Ovary (tissue), 9 donors: ENCODE measurements around the gene PARN. TPM values are rescaled to one million over a fixed set of nuclear protein-coding genes. Genes with fewer than 3 reads are reported as not detected.

Experiments used
- DNase-seq, 5 donors: peaks; one replicate each; pipeline ENCODE4 v3.0.0-alpha.2; 2019 to 2020
- H3K27ac ChIP-seq, 2 donors: fragments of 200-600 bp; one replicate each; pipeline versions ENCODE4 v1.5.1 to v1.8.0; 2019 to 2022
- H3K27me3 ChIP-seq: fragments of 200-600 bp; one replicate; pipeline ENCODE4 v1.8.0; 2022
- H3K36me3 ChIP-seq: fragments of 200-600 bp; sonication (generic); one replicate; pipeline ENCODE4 v1.5.1; 2019
- H3K4me1 ChIP-seq: one replicate; pipeline ENCODE4 v1.8.1; 2013; ENCODE audit warnings: mild to moderate bottlenecking, moderate library complexity; ENCODE audit not compliant: insufficient read depth
- H3K4me3 ChIP-seq: fragments of 200-600 bp; sonication (generic); one replicate; pipeline ENCODE4 v1.5.1; 2017
- H3K9me3 ChIP-seq, 2 donors: fragments of 200-600 bp in 1 of 2; sonication (generic) in 1 of 2; one replicate each; pipeline versions ENCODE4 v1.5.1 to v1.8.1; 2013 to 2019; ENCODE audit warnings: mild to moderate bottlenecking in 1 of 2, moderate library complexity in 1 of 2
- EP300 ChIP-seq: sonication (generic); formaldehyde crosslinking; IDR thresholded peaks from one replicate; pipeline ENCODE4 v1.6.1; 2017; ENCODE audit warnings: antibody characterized with exemption
- POLR2A ChIP-seq: fragments of 450-650 bp; IDR thresholded peaks from one replicate; pipeline ENCODE4 v1.6.1; 2017; ENCODE audit warnings: antibody characterized with exemption, mild to moderate bottlenecking, moderate library complexity
- WGBS, 3 donors: extraction: QIAGEN DNeasy Blood & Tissue Kit in 1 of 3; methylation state at CpG; one replicate each; pipeline versions ENCODE4 v1.1.5 to v1.1.7; 2013 to 2017; 5-methylcytosine and 5-hydroxymethylcytosine counted together
- intact Hi-C, 4 donors: fragments of 100-400 bp; cut with DNase I; formaldehyde crosslinking; loops; one replicate each; pipeline versions ENCODE4 v1.11.0 to v1.15.1; 2022 to 2023
- polyA plus RNA-seq, 2 donors: library from polyadenylated mRNA; stranded (reverse); fragments of 200-250 nt in 1 of 2; fragments of 350-450 nt in 1 of 2; fragmentation: Illumina TruSeq in 1 of 2; extraction: RNeasy Lipid Tissue Mini Kit (QIAGEN cat#74804) in 1 of 2; gene quantifications; one replicate each; pipeline ENCODE4 v1.2.3, GENCODE V29; 2013 to 2014
- small RNA-seq: library from RNA; depleted of rRNA; stranded (forward); fragments of <200 nt; gene quantifications from one replicate; pipeline ENCODE3, GENCODE V24; 2016
- total RNA-seq, 7 donors: library from RNA; depleted of rRNA in 2 of 7; stranded (reverse); fragments of >200 nt in 2 of 7; fragmentation: NEBNext Ultra II Directional in 3 of 7; extraction: Animal tissue kit (Norgen Biotek cat#: 25700) in 3 of 7; gene quantifications; one replicate each; pipeline versions ENCODE4 v1.1.0 to v1.2.4, GENCODE V29; 2016 to 2023
- TF ChIP-seq, protein P1 (sequence below), 3 donors: fragments of 450-650 bp in 2 of 3; fragments of 200-600 bp in 1 of 3; IDR thresholded peaks; one replicate each; pipeline versions ENCODE4 v1.5.1 to v1.8.0; 2016 to 2022; ENCODE audit warnings: antibody characterized with exemption in 3 of 3, mild to moderate bottlenecking in 1 of 3
- donor health status: DM: no; HTN: no; CAD: no; lungs with moderate emphysema.
- donor health status: DM: no; HTN: no; CAD: no.
- donor health status: Bipolar disorder and iron deficiency.
- donor health status: DM: yes; HTN: yes; CAD: no.
- donor health status: DM: no; HTN: no; CAD: no.
- donor health status: DM: yes; HTN: yes; CAD: no.

The PARN gene
- total and polyA plus RNA-seq, 9 donors: 19.5 to 42.0 (median 29.0) TPM

DNA sequence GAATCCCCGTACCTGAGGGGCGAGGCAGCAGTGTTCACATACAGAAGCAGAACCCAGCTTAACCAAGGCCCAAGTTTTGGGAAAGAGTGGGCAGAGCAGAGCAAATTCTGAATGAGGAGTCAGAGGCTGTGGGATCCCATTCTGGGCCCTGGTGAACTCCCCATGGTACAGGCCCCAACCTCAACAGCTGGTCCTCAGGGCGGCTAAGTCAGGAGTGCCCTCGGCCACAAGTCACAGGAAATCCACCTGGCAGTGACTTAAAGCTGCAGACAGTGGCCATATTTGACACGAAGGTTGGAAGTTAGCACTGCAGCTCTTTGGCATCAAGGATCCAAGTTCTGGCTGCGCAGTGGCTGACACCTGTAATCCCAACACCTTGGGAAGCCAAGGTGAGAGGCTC lies 237.1 kb downstream of the PARN start:
- H3K9me3 ChIP-seq: no peaks in the 10 kb centered on the region
- H3K4me3 ChIP-seq: no peak overlapping the region
- no peaks in the 10 kb centered on the region for H3K4me1 ChIP-seq
- H3K36me3 ChIP-seq: no peaks in the 10 kb centered on the region
- TF ChIP-seq, protein P1, sequence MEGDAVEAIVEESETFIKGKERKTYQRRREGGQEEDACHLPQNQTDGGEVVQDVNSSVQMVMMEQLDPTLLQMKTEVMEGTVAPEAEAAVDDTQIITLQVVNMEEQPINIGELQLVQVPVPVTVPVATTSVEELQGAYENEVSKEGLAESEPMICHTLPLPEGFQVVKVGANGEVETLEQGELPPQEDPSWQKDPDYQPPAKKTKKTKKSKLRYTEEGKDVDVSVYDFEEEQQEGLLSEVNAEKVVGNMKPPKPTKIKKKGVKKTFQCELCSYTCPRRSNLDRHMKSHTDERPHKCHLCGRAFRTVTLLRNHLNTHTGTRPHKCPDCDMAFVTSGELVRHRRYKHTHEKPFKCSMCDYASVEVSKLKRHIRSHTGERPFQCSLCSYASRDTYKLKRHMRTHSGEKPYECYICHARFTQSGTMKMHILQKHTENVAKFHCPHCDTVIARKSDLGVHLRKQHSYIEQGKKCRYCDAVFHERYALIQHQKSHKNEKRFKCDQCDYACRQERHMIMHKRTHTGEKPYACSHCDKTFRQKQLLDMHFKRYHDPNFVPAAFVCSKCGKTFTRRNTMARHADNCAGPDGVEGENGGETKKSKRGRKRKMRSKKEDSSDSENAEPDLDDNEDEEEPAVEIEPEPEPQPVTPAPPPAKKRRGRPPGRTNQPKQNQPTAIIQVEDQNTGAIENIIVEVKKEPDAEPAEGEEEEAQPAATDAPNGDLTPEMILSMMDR (IDR thresholded peaks at IDR 0.05): no peak
- TF ChIP-seq POLR2A (no peak), EP300 (no peak)
- DNase-seq: no peak
- H3K27me3 ChIP-seq: no peaks in the 10 kb centered on the region
- 89 to 92% (median 91%) methylated on average over 6 of the region's 6 CpGs for WGBS, 3 donors
- intact Hi-C loops: no loop called here
- no peak overlapping the region for H3K27ac ChIP-seq

DNA sequence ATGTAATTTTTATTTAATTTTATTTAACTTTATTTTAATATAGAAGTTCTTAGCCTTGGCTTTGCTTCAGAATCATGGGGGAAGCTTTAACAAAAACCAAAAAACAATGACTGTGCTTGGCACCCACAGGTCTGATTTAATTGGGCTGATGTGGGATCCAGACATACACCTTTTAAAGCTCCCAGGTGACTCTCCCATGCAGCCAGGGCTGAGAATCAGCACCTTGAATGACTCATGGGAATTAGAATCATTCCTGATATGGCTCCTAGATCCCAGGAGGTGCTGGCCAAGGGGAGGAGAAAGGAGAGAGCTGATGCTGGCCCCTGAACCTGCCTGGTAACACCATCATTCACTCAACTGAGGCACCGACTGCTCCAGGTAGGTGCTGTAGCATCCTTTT lies 240.7 kb downstream of the PARN start:
- no peaks in the 10 kb centered on the region for H3K36me3 ChIP-seq
- H3K27me3 ChIP-seq: no peaks in the 10 kb centered on the region
- H3K4me3 ChIP-seq: no peak overlapping the region
- H3K9me3 ChIP-seq: no peaks in the 10 kb centered on the region
- TF ChIP-seq POLR2A (no peak), EP300 (no peak)
- H3K4me1 ChIP-seq: no peaks in the 10 kb centered on the region
- 83 to 90% (median 88%) methylated on average over 1 of the region's 1 CpG for WGBS, 3 donors
- H3K27ac ChIP-seq: no peak overlapping the region
- DNase-seq: no peak
- intact Hi-C loops: no loop called here

DNA sequence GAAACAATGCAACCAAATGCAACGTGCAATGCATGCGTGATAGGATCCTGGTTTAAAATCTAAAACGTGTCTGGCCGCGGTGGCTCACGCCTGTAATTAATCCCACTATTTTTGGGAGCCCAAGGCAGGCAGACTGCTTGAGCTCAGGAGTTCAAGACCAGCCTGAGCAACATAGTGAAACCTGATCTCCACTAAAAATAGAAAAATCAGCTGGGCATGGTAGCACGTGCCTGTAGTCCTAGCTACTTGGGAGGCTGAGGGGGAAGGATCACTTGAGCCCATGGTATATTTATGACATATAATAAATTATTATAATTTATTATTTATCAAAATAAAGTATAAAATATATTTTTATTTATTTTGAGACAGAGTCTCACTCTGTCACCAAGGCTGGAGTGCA lies 241.8 kb downstream of the PARN start:
- 75 to 77% (median 76%) methylated on average over 7 of the region's 7 CpGs for WGBS, 3 donors

DNA sequence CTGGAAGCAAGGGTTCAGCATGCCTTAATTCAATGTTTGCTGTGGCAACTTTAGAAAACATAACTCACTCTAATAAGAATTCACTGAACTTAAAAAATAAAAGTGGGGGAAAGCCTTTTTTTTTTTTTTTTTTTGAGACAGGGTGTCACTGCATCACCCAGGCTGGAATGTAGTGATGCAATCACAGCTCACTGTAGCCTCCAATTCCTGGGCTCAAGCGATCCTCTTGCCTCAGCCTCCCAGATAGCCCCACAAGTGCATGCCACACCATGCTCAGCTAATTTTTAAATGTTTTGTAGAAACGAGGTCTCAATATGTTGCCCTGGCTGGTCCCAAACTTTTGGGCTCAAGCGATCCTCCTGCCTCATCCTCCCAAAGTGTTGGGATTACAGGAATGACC lies 243.9 kb downstream of the PARN start:
- intact Hi-C loops: no loop called here
- TF ChIP-seq EP300 (no peak), POLR2A (no peak)
- TF ChIP-seq, protein P1 (IDR thresholded peaks at IDR 0.05): no peak
- Histone ChIP-seq H3K27ac (no peak overlapping the region), H3K4me1 (no peaks in the 10 kb centered on the region), H3K36me3 (no peaks in the 10 kb centered on the region), H3K4me3 (no peak overlapping the region), H3K9me3 (no peaks in the 10 kb centered on the region), H3K27me3 (no peaks in the 10 kb centered on the region)
- DNase-seq: no peak
- WGBS, 3 donors: 80 to 90% (median 83%) methylated on average over 3 of the region's 3 CpGs

More for the DNA sequence above, 241.8 kb downstream of the PARN start:
- H3K27ac ChIP-seq: no peak overlapping the region
- no peaks in the 10 kb centered on the region for H3K27me3 ChIP-seq
- H3K4me1 ChIP-seq: no peaks in the 10 kb centered on the region
- H3K9me3 ChIP-seq: no peaks in the 10 kb centered on the region
- H3K36me3 ChIP-seq: no peaks in the 10 kb centered on the region
- no peak for DNase-seq
- no peak overlapping the region for H3K4me3 ChIP-seq
- intact Hi-C loops: no loop called here
- no peak for TF ChIP-seq EP300
- TF ChIP-seq, protein P1 (IDR thresholded peaks at IDR 0.05): no peak
- no peak for TF ChIP-seq POLR2A

Small RNA genes within 50 kb of the gene (small RNA-seq; reads per million reads assigned to genes)
- gene RN7SL274P (not detected), gene RNU7-125P (not detected)

Other genes starting within 250 kb of the PARN start
- gene BFAR, start 2.7 kb upstream of the PARN start, total RNA-seq: 10 to 100 TPM; 42.2 to 57.0 (median 47.0) TPM
- 10 to 100 TPM; 51.6 to 83.7 TPM for gene BFAR, start 2.7 kb upstream of the PARN start, polyA plus RNA-seq
- gene PLA2G10, start 64.0 kb upstream of the PARN start, total RNA-seq: 1 to 10 TPM in 1 of 7 donors, not detected in 6; 2.5 TPM
- not detected for gene PLA2G10, start 64.0 kb upstream of the PARN start, polyA plus RNA-seq
- gene NPIPA3, start 73.2 kb upstream of the PARN start, total RNA-seq: 1 to 10 TPM in 4 of 7 donors, under 1 TPM in 2, not detected in 1; 0.34 to 6.7 (median 2.3) TPM
- gene NPIPA3, start 73.2 kb upstream of the PARN start, polyA plus RNA-seq: 1 to 10 TPM; 1.3 to 2.5 TPM
- gene NPIPA2, start 112.3 kb upstream of the PARN start, total RNA-seq: 1 to 10 TPM in 6 of 7 donors, under 1 TPM in 1; 0.34 to 8.1 (median 4.5) TPM
- 10 to 100 TPM in 1 of 2 donors, 1 to 10 TPM in 1; 5.3 to 14.2 TPM for gene NPIPA2, start 112.3 kb upstream of the PARN start, polyA plus RNA-seq
- gene NOMO1, start 203.5 kb upstream of the PARN start, total RNA-seq: 10 to 100 TPM; 13.5 to 85.6 (median 46.9) TPM
- gene NOMO1, start 203.5 kb upstream of the PARN start, polyA plus RNA-seq: 100 to 1,000 TPM in 1 of 2 donors, 10 to 100 TPM in 1; 24.8 to 214 TPM